ENCODE results near the gene ZNF74.

ZNF74 gene

DNA sequence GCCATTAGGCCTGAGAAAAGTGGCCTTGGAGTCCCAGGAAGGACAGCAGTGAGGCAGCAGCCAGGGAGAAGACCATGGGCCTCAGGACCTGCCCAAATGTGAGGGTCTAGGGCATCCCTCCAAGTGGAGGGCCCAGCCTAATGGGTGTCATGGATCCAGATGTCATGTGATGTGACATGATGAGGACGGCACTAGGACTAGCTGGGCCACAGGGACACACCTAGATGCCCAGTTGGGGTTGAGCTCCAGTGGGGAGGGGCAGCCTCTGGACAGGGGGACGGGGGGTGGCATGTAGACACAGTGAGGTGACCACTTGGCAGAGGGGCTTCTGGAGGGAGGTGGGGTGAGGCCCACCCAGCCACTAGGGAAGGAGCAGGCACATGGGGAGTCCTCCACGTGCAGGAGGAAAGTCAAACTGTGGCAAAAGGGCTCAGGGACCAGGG is 38.3 kb downstream of the ZNF74 start:
- ATAC-seq, result no peak

GRCh38 chr22:20433191-20433590 is 39.2 kb downstream of the ZNF74 start:
- TF ChIP-seq, protein P1, sequence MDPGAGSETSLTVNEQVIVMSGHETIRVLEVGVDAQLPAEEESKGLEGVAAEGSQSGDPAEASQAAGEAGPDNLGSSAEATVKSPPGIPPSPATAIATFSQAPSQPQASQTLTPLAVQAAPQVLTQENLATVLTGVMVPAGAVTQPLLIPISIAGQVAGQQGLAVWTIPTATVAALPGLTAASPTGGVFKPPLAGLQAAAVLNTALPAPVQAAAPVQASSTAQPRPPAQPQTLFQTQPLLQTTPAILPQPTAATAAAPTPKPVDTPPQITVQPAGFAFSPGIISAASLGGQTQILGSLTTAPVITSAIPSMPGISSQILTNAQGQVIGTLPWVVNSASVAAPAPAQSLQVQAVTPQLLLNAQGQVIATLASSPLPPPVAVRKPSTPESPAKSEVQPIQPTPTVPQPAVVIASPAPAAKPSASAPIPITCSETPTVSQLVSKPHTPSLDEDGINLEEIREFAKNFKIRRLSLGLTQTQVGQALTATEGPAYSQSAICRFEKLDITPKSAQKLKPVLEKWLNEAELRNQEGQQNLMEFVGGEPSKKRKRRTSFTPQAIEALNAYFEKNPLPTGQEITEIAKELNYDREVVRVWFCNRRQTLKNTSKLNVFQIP (CRISPR knock-in tag; IDR thresholded peaks at IDR 0.05; ENCODE audit: borderline replicate concordance, low read depth), result no peak
- no peak for ATAC-seq

More for the DNA sequence above, 38.3 kb downstream of the ZNF74 start:
- TF ChIP-seq, protein P1 (CRISPR knock-in tag; IDR thresholded peaks at IDR 0.05; ENCODE audit: borderline replicate concordance, low read depth), result no peak
- TF ChIP-seq, protein P2, sequence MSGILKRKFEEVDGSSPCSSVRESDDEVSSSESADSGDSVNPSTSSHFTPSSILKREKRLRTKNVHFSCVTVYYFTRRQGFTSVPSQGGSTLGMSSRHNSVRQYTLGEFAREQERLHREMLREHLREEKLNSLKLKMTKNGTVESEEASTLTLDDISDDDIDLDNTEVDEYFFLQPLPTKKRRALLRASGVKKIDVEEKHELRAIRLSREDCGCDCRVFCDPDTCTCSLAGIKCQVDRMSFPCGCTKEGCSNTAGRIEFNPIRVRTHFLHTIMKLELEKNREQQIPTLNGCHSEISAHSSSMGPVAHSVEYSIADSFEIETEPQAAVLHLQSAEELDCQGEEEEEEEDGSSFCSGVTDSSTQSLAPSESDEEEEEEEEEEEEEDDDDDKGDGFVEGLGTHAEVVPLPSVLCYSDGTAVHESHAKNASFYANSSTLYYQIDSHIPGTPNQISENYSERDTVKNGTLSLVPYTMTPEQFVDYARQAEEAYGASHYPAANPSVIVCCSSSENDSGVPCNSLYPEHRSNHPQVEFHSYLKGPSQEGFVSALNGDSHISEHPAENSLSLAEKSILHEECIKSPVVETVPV (CRISPR knock-in tag; IDR thresholded peaks at IDR 0.05), result no peak
- no peak for TF ChIP-seq SNAI2 (CRISPR knock-in tag; IDR thresholded peaks at IDR 0.05)
- TF ChIP-seq PATZ1 (CRISPR knock-in tag; IDR thresholded peaks at IDR 0.05; ENCODE audit: borderline replicate concordance), result no peak
- no peak for TF ChIP-seq ZFP3 (CRISPR knock-in tag; IDR thresholded peaks at IDR 0.05)
- no peak for TF ChIP-seq GLIS3 (CRISPR knock-in tag; IDR thresholded peaks at IDR 0.05)
- no peak for TF ChIP-seq ZNF565 (CRISPR knock-in tag; conservative IDR thresholded peaks at IDR 0.05; ENCODE audit: low read depth)
- TF ChIP-seq ZNF8 (CRISPR knock-in tag; IDR thresholded peaks at IDR 0.05), result no peak
- no peak for TF ChIP-seq RARB (CRISPR knock-in tag; IDR thresholded peaks at IDR 0.05)
- no peak for TF ChIP-seq ARNTL (CRISPR knock-in tag; IDR thresholded peaks at IDR 0.05; ENCODE audit: borderline replicate concordance, low read depth)
- TF ChIP-seq BACH2 (CRISPR knock-in tag; IDR thresholded peaks at IDR 0.05; ENCODE audit: borderline replicate concordance), result no peak
- no peak for TF ChIP-seq CSDC2 (CRISPR knock-in tag; IDR thresholded peaks at IDR 0.05)

DNA sequence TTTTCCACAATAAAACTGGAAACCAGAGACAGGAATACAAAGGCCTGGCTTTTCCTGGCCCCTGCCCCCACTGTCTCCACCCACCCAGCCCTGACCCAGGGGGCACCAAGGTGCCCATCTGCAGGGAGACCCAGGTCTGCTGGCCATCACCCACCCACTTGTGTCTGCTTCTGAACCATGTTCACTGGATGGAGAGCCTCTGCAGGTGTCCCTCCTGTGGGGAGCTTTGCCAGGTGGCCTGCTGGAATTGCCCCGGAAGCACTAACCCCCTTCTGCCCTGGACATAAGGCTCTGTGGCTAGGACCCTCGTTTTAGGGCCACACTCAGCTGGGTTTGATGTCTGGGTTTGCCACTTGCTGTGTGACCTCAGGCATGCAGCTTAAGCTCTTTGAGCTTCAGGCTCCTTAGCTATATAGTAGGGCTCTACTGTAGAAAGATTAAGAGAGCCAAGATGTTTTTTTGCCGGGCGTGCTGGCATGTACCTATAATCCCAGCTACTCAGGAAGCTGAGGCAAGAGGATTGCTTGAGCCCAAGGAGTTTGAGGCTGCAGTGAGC is 39.8 kb downstream of the ZNF74 start:
- ATAC-seq, result no peak
- TF ChIP-seq ZFP3 (CRISPR knock-in tag; IDR thresholded peaks at IDR 0.05) (no peak), RARB (CRISPR knock-in tag; IDR thresholded peaks at IDR 0.05) (no peak)
- TF ChIP-seq, protein P2 (CRISPR knock-in tag; IDR thresholded peaks at IDR 0.05), result no peak
- TF ChIP-seq, protein P1 (CRISPR knock-in tag; IDR thresholded peaks at IDR 0.05; ENCODE audit: borderline replicate concordance, low read depth), result no peak

GRCh38 chr22:20434264-20434751 is 40.4 kb downstream of the ZNF74 start:
- no peak for TF ChIP-seq PATZ1 (CRISPR knock-in tag; IDR thresholded peaks at IDR 0.05; ENCODE audit: borderline replicate concordance)
- TF ChIP-seq, protein P1 (CRISPR knock-in tag; IDR thresholded peaks at IDR 0.05; ENCODE audit: borderline replicate concordance, low read depth), result no peak
- no peak for TF ChIP-seq ZFP30 (CRISPR knock-in tag; IDR thresholded peaks at IDR 0.05)
- TF ChIP-seq ISL1 (CRISPR knock-in tag; IDR thresholded peaks at IDR 0.05), result no peak
- TF ChIP-seq TCF4 (CRISPR knock-in tag; IDR thresholded peaks at IDR 0.05; ENCODE audit: borderline replicate concordance), result no peak
- TF ChIP-seq SNAI2 (CRISPR knock-in tag; IDR thresholded peaks at IDR 0.05), result no peak
- TF ChIP-seq ZFP3 (CRISPR knock-in tag; IDR thresholded peaks at IDR 0.05), result no peak
- no peak for TF ChIP-seq GLIS3 (CRISPR knock-in tag; IDR thresholded peaks at IDR 0.05)
- no peak for ATAC-seq
